ENCODE measurements around the gene D2HGDH.

D2HGDH gene

DNA sequence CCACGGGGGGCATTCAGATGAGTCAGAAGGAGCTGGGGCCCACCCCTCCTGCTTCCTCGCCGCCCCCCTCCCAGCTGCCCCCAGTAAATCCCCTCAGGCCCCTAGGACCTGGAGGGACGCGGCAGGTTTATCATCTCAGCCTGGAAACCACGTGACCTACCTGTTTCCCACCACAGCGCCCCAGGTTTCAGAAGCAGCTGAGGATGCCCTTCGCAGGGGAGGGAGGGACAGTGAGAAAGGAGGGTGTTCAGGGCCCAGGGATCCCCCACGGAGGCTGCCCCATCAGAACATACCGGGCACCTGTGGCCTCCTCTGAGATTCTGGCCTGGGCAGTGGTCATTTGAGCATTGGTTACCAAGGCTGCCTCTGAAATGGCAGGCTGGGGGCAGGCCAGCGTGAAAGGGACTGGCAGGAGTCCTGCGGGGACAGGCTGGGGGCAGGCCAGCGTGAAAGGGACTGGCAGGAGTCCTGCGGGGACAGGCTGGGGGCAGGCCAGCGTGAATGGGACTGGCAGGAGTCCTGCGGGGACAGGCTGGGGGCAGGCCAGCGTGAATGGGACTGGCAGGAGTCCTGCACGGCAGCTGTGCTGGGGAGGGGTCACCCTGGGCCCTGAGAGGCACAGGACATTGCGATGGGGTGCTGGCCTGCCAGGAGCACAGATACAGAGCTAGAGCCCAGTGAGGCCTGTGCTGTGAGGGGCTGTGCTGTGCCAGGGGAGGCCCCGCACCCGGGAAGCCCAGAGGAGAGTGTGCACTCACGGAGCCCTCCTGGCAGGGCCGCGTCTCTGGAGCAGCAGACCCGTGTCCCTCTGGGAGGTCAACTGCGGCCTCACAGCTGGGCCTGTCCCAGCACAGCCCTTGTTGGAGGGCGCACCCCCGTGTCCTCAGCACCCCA lies 76.1 kb downstream of the D2HGDH start:
- Histone ChIP-seq H3K4me2 (ENCODE audit: low read length) (no peak overlapping the region), H3K79me2 (ENCODE audit: control insufficient read depth, low read length) (no peaks in the 10 kb centered on the region), H4K20me1 (ENCODE audit: control insufficient read depth, insufficient read depth, low read depth, low read length) (no peaks in the 10 kb centered on the region), H3K27me3 (ENCODE audit: control insufficient read depth, low read length) (no peaks in the 10 kb centered on the region), H3K4me3 (ENCODE audit: low read length) (no peak overlapping the region), H3K4me1 (ENCODE audit: control insufficient read depth, low read length) (peaks cover 19% of the 10 kb centered on the region), H3K9me2 (replicated peaks; ENCODE audit: control insufficient read depth, low read length) (no peaks in the 10 kb centered on the region), H3K27ac (ENCODE audit: low read depth, low read length) (no peak overlapping the region), H3K36me3 (ENCODE audit: control insufficient read depth, low read length) (no peaks in the 10 kb centered on the region), H3K9me3 (ENCODE audit: control insufficient read depth, insufficient read depth, low read length) (no peaks in the 10 kb centered on the region), H3F3A (ENCODE audit: control insufficient read depth, insufficient read depth) (no peaks in the 10 kb centered on the region)
- TF ChIP-seq, protein P1, sequence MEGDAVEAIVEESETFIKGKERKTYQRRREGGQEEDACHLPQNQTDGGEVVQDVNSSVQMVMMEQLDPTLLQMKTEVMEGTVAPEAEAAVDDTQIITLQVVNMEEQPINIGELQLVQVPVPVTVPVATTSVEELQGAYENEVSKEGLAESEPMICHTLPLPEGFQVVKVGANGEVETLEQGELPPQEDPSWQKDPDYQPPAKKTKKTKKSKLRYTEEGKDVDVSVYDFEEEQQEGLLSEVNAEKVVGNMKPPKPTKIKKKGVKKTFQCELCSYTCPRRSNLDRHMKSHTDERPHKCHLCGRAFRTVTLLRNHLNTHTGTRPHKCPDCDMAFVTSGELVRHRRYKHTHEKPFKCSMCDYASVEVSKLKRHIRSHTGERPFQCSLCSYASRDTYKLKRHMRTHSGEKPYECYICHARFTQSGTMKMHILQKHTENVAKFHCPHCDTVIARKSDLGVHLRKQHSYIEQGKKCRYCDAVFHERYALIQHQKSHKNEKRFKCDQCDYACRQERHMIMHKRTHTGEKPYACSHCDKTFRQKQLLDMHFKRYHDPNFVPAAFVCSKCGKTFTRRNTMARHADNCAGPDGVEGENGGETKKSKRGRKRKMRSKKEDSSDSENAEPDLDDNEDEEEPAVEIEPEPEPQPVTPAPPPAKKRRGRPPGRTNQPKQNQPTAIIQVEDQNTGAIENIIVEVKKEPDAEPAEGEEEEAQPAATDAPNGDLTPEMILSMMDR (IDR thresholded peaks at IDR 0.05; ENCODE audit: low read depth, low read length, poor library complexity, severe bottlenecking), result no peak
- TF ChIP-seq EZH2phosphoT487 (IDR thresholded peaks at IDR 0.05; ENCODE audit: borderline replicate concordance, low read length), result no peak

- Histone ChIP-seq H3K4me3 (ENCODE audit: low read length) (no peak overlapping the region), H4K20me1 (ENCODE audit: control insufficient read depth, insufficient read depth, low read depth, low read length) (no peaks in the 10 kb centered on the region), H3K4me1 (ENCODE audit: control insufficient read depth, low read length) (peaks cover 19% of the 10 kb centered on the region), H3K27me3 (ENCODE audit: control insufficient read depth, low read length) (no peaks in the 10 kb centered on the region), H3K27ac (ENCODE audit: low read depth, low read length) (no peak overlapping the region), H3F3A (ENCODE audit: control insufficient read depth, insufficient read depth) (no peaks in the 10 kb centered on the region), H3K36me3 (ENCODE audit: control insufficient read depth, low read length) (no peaks in the 10 kb centered on the region), H3K9me2 (replicated peaks; ENCODE audit: control insufficient read depth, low read length) (no peaks in the 10 kb centered on the region), H3K9me3 (ENCODE audit: control insufficient read depth, insufficient read depth, low read length) (no peaks in the 10 kb centered on the region), H3K79me2 (ENCODE audit: control insufficient read depth, low read length) (no peaks in the 10 kb centered on the region), H3K4me2 (ENCODE audit: low read length) (no peak overlapping the region)
- TF ChIP-seq, protein P1 (IDR thresholded peaks at IDR 0.05; ENCODE audit: low read depth, low read length, poor library complexity, severe bottlenecking), result no peak
- TF ChIP-seq EZH2phosphoT487 (IDR thresholded peaks at IDR 0.05; ENCODE audit: borderline replicate concordance, low read length), result no peak
These were observed 76.9 kb downstream of the D2HGDH start for GRCh38 chr2:241811201-241811951.

DNA sequence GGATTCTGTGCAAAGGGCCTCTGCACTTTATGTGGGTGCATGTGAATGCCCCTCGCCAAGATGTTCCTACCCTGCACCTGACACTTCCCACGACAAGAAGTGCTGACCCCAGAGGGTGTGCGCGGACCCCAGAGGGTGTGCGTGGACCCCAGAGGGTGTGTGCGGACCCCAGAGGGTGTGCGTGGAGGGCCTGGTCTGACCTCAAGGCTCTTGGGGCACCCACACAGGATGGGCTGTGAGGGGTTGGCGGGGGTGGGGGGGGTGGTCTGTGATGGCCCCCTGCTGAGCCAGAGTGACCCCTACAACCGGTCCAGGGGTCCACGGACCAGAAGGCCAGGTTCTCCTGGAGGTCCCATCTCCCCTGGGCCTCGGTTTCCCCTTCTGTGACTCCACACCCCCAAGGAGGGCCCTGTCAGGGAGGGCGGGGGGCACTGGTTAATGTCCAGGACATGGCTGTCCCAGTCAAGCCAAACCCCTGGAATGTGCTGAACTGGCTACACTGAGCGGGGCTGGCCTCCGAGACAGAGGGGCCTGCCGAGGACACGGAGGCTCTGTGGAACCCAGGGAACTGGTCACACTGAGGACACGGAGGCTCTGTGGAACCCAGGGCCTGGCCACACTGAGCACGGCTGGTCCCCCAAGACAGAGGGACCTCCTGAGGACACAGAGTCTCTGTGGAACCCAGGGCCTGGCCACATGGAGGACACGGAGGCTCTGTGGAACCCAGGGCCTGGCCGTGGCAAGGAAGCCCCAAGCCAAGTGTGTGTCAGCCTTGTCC lies 77.7 kb downstream of the D2HGDH start:
- Histone ChIP-seq H3K27ac (ENCODE audit: low read depth, low read length) (no peak overlapping the region), H4K20me1 (ENCODE audit: control insufficient read depth, insufficient read depth, low read depth, low read length) (no peaks in the 10 kb centered on the region), H3K36me3 (ENCODE audit: control insufficient read depth, low read length) (no peaks in the 10 kb centered on the region), H3K79me2 (ENCODE audit: control insufficient read depth, low read length) (no peaks in the 10 kb centered on the region), H3K4me1 (ENCODE audit: control insufficient read depth, low read length) (peaks cover 21% of the 10 kb centered on the region), H3K4me2 (ENCODE audit: low read length) (no peak overlapping the region), H3K9me3 (ENCODE audit: control insufficient read depth, insufficient read depth, low read length) (no peaks in the 10 kb centered on the region), H3K27me3 (ENCODE audit: control insufficient read depth, low read length) (no peaks in the 10 kb centered on the region), H3K4me3 (ENCODE audit: low read length) (no peak overlapping the region), H3F3A (ENCODE audit: control insufficient read depth, insufficient read depth) (no peaks in the 10 kb centered on the region), H3K9me2 (replicated peaks; ENCODE audit: control insufficient read depth, low read length) (no peaks in the 10 kb centered on the region)
- TF ChIP-seq, protein P1 (IDR thresholded peaks at IDR 0.05; ENCODE audit: low read depth, low read length, poor library complexity, severe bottlenecking), result no peak
- no peak for TF ChIP-seq EZH2phosphoT487 (IDR thresholded peaks at IDR 0.05; ENCODE audit: borderline replicate concordance, low read length)

All from DOHH2 (cell line).